ENCODE results near the gene ELK3. TPM values are rescaled to one million over a fixed set of nuclear protein-coding genes. Genes with fewer than 3 reads are reported as not detected.

ELK3 gene
- total RNA-seq, 2 donors from 2014 or later: 15.1 to 16.3 TPM

DNA sequence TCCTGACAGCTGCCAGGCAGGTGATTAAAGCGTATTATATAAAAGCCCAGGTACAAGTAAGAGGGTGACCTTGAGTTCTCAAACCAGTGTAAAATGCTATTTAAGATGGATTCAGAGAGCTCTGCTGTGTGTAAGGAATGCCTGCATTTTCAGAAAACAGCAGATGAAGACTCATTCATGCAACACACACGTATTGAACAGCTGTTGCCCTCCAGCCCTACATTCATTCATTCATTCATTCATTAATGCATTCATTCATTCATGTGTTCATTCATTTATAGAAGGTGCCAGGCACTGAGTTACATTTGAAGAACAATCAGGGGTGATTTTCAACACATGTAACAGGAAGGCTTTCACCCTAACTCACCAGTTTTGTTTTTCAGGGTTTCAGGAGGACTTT is 27.4 kb upstream of the ELK3 start:
- H3K4me1 ChIP-seq: peaks cover 0 to 17% of the 10 kb centered on the region in 2 donors
- peak overlapping the region in 1 of 2 donors; percentile 69 for H3K27ac ChIP-seq
- TF ChIP-seq, protein P1, sequence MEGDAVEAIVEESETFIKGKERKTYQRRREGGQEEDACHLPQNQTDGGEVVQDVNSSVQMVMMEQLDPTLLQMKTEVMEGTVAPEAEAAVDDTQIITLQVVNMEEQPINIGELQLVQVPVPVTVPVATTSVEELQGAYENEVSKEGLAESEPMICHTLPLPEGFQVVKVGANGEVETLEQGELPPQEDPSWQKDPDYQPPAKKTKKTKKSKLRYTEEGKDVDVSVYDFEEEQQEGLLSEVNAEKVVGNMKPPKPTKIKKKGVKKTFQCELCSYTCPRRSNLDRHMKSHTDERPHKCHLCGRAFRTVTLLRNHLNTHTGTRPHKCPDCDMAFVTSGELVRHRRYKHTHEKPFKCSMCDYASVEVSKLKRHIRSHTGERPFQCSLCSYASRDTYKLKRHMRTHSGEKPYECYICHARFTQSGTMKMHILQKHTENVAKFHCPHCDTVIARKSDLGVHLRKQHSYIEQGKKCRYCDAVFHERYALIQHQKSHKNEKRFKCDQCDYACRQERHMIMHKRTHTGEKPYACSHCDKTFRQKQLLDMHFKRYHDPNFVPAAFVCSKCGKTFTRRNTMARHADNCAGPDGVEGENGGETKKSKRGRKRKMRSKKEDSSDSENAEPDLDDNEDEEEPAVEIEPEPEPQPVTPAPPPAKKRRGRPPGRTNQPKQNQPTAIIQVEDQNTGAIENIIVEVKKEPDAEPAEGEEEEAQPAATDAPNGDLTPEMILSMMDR (IDR thresholded peaks at IDR 0.05): no peak
- no peak overlapping the region for H3K4me3 ChIP-seq
- no peaks in the 10 kb centered on the region for H3K9me3 ChIP-seq
- H3K36me3 ChIP-seq: no peaks in the 10 kb centered on the region
- no peak for DNase-seq (ENCODE audit: low spot score)
- H3K27me3 ChIP-seq: no peaks in the 10 kb centered on the region

DNA sequence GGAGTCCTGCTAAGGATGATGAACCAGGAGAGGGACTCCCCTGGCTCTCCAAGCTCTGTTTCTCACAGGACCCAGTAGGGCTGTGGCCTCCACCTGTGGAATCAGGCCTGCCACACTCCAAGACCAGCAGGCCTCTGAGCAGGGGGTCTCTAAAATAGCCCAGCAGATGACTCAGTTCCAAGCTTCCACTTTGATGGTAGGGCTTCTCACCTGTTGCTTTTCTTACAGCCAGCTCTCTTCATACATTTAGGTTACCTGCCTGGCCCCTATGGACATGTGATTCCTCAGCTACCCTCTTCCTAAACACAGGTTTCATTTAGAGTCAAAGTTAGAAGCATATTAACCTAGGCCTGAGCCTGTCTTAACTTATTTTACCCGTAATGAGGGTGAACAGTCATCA is 26.7 kb upstream of the ELK3 start:
- TF ChIP-seq, protein P1 (IDR thresholded peaks at IDR 0.05): no peak
- Histone ChIP-seq H3K4me1 (peaks cover 0 to 17% of the 10 kb centered on the region in 2 donors), H3K27me3 (no peaks in the 10 kb centered on the region), H3K27ac (no peak overlapping the region), H3K4me3 (no peak overlapping the region), H3K9me3 (no peaks in the 10 kb centered on the region), H3K36me3 (no peaks in the 10 kb centered on the region)
- DNase-seq (ENCODE audit: low spot score): no peak

DNA sequence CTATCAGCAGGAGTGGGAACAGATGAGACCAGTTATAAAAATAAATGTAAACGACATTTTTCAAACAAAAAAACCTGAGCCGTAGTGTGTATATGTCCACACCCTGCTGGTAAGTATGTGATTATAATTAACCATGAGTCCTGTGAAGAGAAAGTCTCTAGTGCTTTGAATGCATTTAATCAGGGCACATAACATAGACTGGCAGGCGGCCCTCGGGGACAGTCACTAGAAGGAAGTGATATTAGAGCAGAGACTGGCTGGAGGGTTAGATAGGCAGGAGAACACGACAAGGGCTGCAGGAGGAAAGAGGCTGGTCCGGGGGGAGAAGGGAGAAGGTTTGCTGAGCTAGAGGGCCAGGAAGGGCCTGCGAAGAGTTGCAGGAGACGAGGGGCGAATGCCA is 23.8 kb upstream of the ELK3 start:
- Histone ChIP-seq H3K4me1 (peaks cover 0 to 17% of the 10 kb centered on the region in 2 donors), H3K9me3 (no peaks in the 10 kb centered on the region), H3K36me3 (no peaks in the 10 kb centered on the region), H3K27me3 (no peaks in the 10 kb centered on the region), H3K4me3 (no peak overlapping the region), H3K27ac (no peak overlapping the region)
- TF ChIP-seq, protein P1 (IDR thresholded peaks at IDR 0.05): no peak
- DNase-seq (ENCODE audit: low spot score): no peak

DNA sequence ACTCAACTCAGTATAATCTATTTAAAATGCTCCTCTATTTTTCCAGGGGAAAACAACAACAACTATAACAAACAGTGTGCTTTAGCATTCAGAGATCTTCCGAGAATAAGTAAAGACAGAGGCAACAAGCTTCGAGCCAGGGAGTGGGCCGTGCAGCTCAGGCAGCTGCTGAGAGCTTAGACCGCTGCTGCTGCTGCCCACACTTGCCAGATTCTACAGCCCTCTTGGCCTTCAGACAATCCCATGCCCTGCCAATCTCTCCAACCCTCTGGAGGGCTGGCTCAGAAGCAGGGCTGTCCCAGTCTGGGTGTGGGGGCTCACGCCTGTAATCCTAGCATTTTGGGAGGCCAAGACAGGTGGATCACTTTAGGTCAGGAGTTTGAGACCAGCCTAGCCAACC is 23.4 kb upstream of the ELK3 start:
- TF ChIP-seq, protein P1 (IDR thresholded peaks at IDR 0.05): no peak
- no peaks in the 10 kb centered on the region for H3K27me3 ChIP-seq
- no peak overlapping the region for H3K27ac ChIP-seq
- H3K4me3 ChIP-seq: no peak overlapping the region
- peaks cover 0 to 15% of the 10 kb centered on the region in 2 donors for H3K4me1 ChIP-seq
- H3K9me3 ChIP-seq: no peaks in the 10 kb centered on the region
- no peaks in the 10 kb centered on the region for H3K36me3 ChIP-seq
- no peak for DNase-seq (ENCODE audit: low spot score)

DNA sequence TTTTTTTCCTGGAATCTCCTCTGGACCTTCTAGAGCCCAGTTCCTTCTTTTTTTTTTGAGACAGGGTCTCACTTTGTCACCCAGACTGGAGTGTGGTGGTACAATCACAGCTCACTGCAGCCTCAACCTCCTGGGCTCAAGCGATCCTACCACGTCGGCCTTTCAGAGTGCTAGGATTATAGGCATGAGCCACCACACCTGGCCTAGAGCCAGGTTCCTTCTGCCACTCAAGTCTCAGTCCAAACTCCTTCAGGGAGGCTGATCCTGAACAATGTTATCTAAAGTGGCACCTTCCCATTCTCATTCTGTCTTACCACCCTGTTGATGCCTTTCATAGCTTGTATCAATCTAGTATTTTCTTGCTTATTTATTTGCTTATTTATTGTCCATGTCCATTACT is 22.3 kb upstream of the ELK3 start:
- H3K4me3 ChIP-seq: no peak overlapping the region
- no peaks in the 10 kb centered on the region for H3K27me3 ChIP-seq
- peaks cover 0 to 8% of the 10 kb centered on the region in 2 donors for H3K9me3 ChIP-seq
- no peak for DNase-seq (ENCODE audit: low spot score)
- no peak overlapping the region for H3K27ac ChIP-seq
- TF ChIP-seq, protein P1 (IDR thresholded peaks at IDR 0.05): no peak
- no peaks in the 10 kb centered on the region for H3K36me3 ChIP-seq
- H3K4me1 ChIP-seq: peaks cover 0 to 11% of the 10 kb centered on the region in 2 donors

DNA sequence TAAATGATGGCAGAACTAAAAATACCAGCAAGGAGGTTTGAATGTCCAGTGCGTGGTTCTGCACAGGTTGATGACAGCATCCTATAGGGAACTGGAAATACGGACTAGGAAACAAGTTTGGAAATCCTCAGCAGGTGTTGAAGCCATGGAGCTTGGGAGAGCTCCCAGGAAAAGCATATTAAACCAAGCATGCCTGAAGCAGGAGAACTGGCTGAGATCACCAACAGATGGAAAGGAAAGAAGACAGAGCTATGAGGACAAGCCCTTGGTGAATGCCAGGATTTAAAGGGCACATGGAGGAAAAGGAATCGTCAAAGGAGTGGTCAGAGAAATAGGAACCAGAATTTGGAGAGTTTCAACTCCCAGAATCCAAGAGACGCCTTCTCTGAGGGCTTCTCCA is 21.2 kb upstream of the ELK3 start:
- H3K9me3 ChIP-seq: peaks cover 0 to 8% of the 10 kb centered on the region in 2 donors
- no peaks in the 10 kb centered on the region for H3K27me3 ChIP-seq
- peaks cover 0 to 7% of the 10 kb centered on the region in 2 donors for H3K4me1 ChIP-seq
- TF ChIP-seq, protein P1 (IDR thresholded peaks at IDR 0.05): no peak
- no peak overlapping the region for H3K4me3 ChIP-seq
- DNase-seq (ENCODE audit: low spot score): no peak
- H3K27ac ChIP-seq: no peak overlapping the region
- no peaks in the 10 kb centered on the region for H3K36me3 ChIP-seq

Measured in right atrium auricular region (tissue), 2 donors.